NB4 (cell line): ENCODE results near the gene CEP19.

Source experiments
- MYC ChIP-seq: IDR thresholded peaks from 2 replicates; pipeline ENCODE4 v1.6.1; 2011; ENCODE audit warnings: low read depth, low read length
- POLR2A ChIP-seq: IDR thresholded peaks from 2 replicates; pipeline ENCODE4 v1.6.1; 2011; ENCODE audit warnings: mild to moderate bottlenecking; ENCODE audit not compliant: insufficient read length; ENCODE audit errors: extremely low read depth
- TF ChIP-seq, protein P1 (sequence below): IDR thresholded peaks from one replicate; pipeline ENCODE4 v1.5.1; 2012; ENCODE audit warnings: low read depth, low read length
- TF ChIP-seq, protein P2 (sequence below): IDR thresholded peaks from 2 replicates; pipeline ENCODE4 v1.6.1; 2011; ENCODE audit warnings: low read depth, low read length

DNA sequence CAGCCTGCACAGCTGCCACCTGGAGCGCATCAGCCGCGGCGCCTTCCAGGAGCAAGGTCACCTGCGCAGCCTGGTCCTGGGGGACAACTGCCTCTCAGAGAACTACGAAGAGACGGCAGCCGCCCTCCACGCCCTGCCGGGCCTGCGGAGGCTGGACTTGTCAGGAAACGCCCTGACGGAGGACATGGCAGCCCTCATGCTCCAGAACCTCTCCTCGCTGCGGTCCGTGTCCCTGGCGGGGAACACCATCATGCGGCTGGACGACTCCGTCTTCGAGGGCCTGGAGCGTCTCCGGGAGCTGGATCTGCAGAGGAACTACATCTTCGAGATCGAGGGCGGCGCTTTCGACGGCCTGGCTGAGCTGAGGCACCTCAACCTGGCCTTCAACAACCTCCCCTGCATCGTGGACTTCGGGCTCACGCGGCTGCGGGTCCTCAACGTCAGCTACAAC lies 52.1 kb downstream of the CEP19 start:
- TF ChIP-seq, protein P1, sequence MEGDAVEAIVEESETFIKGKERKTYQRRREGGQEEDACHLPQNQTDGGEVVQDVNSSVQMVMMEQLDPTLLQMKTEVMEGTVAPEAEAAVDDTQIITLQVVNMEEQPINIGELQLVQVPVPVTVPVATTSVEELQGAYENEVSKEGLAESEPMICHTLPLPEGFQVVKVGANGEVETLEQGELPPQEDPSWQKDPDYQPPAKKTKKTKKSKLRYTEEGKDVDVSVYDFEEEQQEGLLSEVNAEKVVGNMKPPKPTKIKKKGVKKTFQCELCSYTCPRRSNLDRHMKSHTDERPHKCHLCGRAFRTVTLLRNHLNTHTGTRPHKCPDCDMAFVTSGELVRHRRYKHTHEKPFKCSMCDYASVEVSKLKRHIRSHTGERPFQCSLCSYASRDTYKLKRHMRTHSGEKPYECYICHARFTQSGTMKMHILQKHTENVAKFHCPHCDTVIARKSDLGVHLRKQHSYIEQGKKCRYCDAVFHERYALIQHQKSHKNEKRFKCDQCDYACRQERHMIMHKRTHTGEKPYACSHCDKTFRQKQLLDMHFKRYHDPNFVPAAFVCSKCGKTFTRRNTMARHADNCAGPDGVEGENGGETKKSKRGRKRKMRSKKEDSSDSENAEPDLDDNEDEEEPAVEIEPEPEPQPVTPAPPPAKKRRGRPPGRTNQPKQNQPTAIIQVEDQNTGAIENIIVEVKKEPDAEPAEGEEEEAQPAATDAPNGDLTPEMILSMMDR = no peak
- TF ChIP-seq POLR2A (no peak), MYC (no peak)
- TF ChIP-seq, protein P2, sequence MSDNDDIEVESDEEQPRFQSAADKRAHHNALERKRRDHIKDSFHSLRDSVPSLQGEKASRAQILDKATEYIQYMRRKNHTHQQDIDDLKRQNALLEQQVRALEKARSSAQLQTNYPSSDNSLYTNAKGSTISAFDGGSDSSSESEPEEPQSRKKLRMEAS = no peak
